Measurements from ENCODE around the gene TNN. TPM values are rescaled to one million over a fixed set of nuclear protein-coding genes. Genes with fewer than 3 reads are reported as not detected.

Gene TNN
- total RNA-seq, 1 experiment from 2014 or later: not detected

GRCh38 chr1:175128523-175128922 lies 60.9 kb downstream of the TNN start:
- no peaks in the 10 kb centered on the region for H3K9me3 Mint-ChIP-seq (ENCODE audit: unreplicated experiment)
- POLR2A ChIA-PET: interaction anchor here (1.2 kb wide), 1 partner anchor 99 kb away, joined by 5 read pairs; no protein-coding TSS in a partner anchor
- TF ChIP-seq CTCF (IDR thresholded peaks at IDR 0.05; ENCODE audit: unreplicated experiment): no peak
- no TSS peak for BruUV-seq (replicated peaks)
- peaks cover 20% of the 10 kb centered on the region for H3K4me1 Mint-ChIP-seq (ENCODE audit: insufficient read depth, unreplicated experiment)
- H3K27me3 Mint-ChIP-seq (ENCODE audit: insufficient read depth, unreplicated experiment): no peaks in the 10 kb centered on the region
- no peak overlapping the region for H3K27ac Mint-ChIP-seq (ENCODE audit: low read depth, unreplicated experiment)
- intact Hi-C loops (cut with micrococcal nuclease): no loop called here
- CTCF ChIA-PET: interaction anchor here (0.7 to 10.7 kb wide), 7 partner anchors 14 to 98 kb away, joined by 4 to 232 read pairs (median 8); no protein-coding TSS in a partner anchor
- no peak for DNase-seq (ENCODE audit: unreplicated experiment)
- H3K36me3 Mint-ChIP-seq (ENCODE audit: insufficient read depth, unreplicated experiment): no peaks in the 10 kb centered on the region
- no peak overlapping the region for H3K4me3 Mint-ChIP-seq (ENCODE audit: unreplicated experiment)

- DNase-seq (ENCODE audit: unreplicated experiment): no peak
- intact Hi-C loops (cut with micrococcal nuclease): no loop called here
- Mint-ChIP-seq H3K27me3 (ENCODE audit: insufficient read depth, unreplicated experiment) (no peaks in the 10 kb centered on the region), H3K9me3 (ENCODE audit: unreplicated experiment) (no peaks in the 10 kb centered on the region), H3K4me3 (ENCODE audit: unreplicated experiment) (no peak overlapping the region), H3K36me3 (ENCODE audit: insufficient read depth, unreplicated experiment) (no peaks in the 10 kb centered on the region), H3K4me1 (ENCODE audit: insufficient read depth, unreplicated experiment) (peaks cover 20% of the 10 kb centered on the region), H3K27ac (ENCODE audit: low read depth, unreplicated experiment) (no peak overlapping the region)
- ChIA-PET CTCF (interaction anchor here (1.7 to 10.7 kb wide), 5 partner anchors 14 to 99 kb away, joined by 4 to 232 read pairs (median 24); no protein-coding TSS in a partner anchor), POLR2A (interaction anchor here (1.2 kb wide), 1 partner anchor 99 kb away, joined by 5 read pairs; no protein-coding TSS in a partner anchor)
- BruUV-seq (replicated peaks): no TSS peak
- TF ChIP-seq CTCF (IDR thresholded peaks at IDR 0.05; ENCODE audit: unreplicated experiment): no peak
Observed at GRCh38 chr1:175129182-175129581, 61.5 kb downstream of the TNN start.

GRCh38 chr1:175129644-175129996 lies 62.0 kb downstream of the TNN start:
- intact Hi-C loops (cut with micrococcal nuclease): no loop called here
- H3K4me1 Mint-ChIP-seq (ENCODE audit: insufficient read depth, unreplicated experiment): peaks cover 18% of the 10 kb centered on the region
- no peak for TF ChIP-seq CTCF (IDR thresholded peaks at IDR 0.05; ENCODE audit: unreplicated experiment)
- no peaks in the 10 kb centered on the region for H3K36me3 Mint-ChIP-seq (ENCODE audit: insufficient read depth, unreplicated experiment)
- no peak overlapping the region for H3K4me3 Mint-ChIP-seq (ENCODE audit: unreplicated experiment)
- H3K9me3 Mint-ChIP-seq (ENCODE audit: unreplicated experiment): no peaks in the 10 kb centered on the region
- no TSS peak for BruUV-seq (replicated peaks)
- ChIA-PET CTCF (interaction anchor here (7.2 to 10.7 kb wide), 2 partner anchors 13 to 99 kb away, joined by 51 to 232 read pairs; no protein-coding TSS in a partner anchor), POLR2A (no interaction called here)
- no peak overlapping the region for H3K27ac Mint-ChIP-seq (ENCODE audit: low read depth, unreplicated experiment)
- H3K27me3 Mint-ChIP-seq (ENCODE audit: insufficient read depth, unreplicated experiment): no peaks in the 10 kb centered on the region
- no peak for DNase-seq (ENCODE audit: unreplicated experiment)

GRCh38 chr1:175129997-175130648 lies 62.5 kb downstream of the TNN start:
- POLR2A ChIA-PET: no interaction called here
- Mint-ChIP-seq H3K4me1 (ENCODE audit: insufficient read depth, unreplicated experiment) (peaks cover 14% of the 10 kb centered on the region), H3K27me3 (ENCODE audit: insufficient read depth, unreplicated experiment) (no peaks in the 10 kb centered on the region), H3K36me3 (ENCODE audit: insufficient read depth, unreplicated experiment) (no peaks in the 10 kb centered on the region), H3K27ac (ENCODE audit: low read depth, unreplicated experiment) (no peak overlapping the region), H3K4me3 (ENCODE audit: unreplicated experiment) (no peak overlapping the region), H3K9me3 (ENCODE audit: unreplicated experiment) (no peaks in the 10 kb centered on the region)
- TF ChIP-seq CTCF (IDR thresholded peaks at IDR 0.05; ENCODE audit: unreplicated experiment): no peak
- BruUV-seq (replicated peaks): no TSS peak
- DNase-seq (ENCODE audit: unreplicated experiment): no peak
- CTCF ChIA-PET: interaction anchor here (0.6 to 10.7 kb wide), 5 partner anchors 13 to 101 kb away, joined by 7 to 232 read pairs (median 20); no protein-coding TSS in a partner anchor
- intact Hi-C loops (cut with micrococcal nuclease): no loop called here
